HEK293T (cell line): ENCODE measurements around the gene TRANK1.
"Not testable (repeated sequence)": the region's sequence is repeated elsewhere in the genome, so short reads cannot be mapped to it uniquely, and the experiment has no call there.

Source experiments
- CTCF ChIA-PET: fragments of 350-600 bp; formaldehyde crosslinking; extraction: SDS; loops from one replicate; lab custom pipeline; 2021; ENCODE audit warnings: antibody characterized with exemption, inconsistent platforms; lab: Yijun Ruan, JAX
- POLR2A ChIA-PET: fragments of 350-600 bp; formaldehyde crosslinking; extraction: SDS; loops from one replicate; lab custom pipeline; 2020; ENCODE audit warnings: antibody characterized with exemption, inconsistent platforms; lab: Yijun Ruan, JAX
- DNase-seq: peaks from one replicate; pipeline ENCODE4 v3.0.0; 2012; ENCODE audit warnings: mixed read lengths; ENCODE audit errors: extremely low spot score
- ARNT ChIP-seq: fragments of 450-650 bp; IDR thresholded peaks from 2 replicates; pipeline ENCODE4 v1.6.1; 2017; ENCODE audit warnings: mild to moderate bottlenecking
- BHLHE40 ChIP-seq: fragments of 450-650 bp; IDR thresholded peaks from 2 replicates; pipeline ENCODE4 v1.6.1; 2016; ENCODE audit warnings: mild to moderate bottlenecking, moderate library complexity, borderline replicate concordance
- CTBP1 ChIP-seq: fragments of 450-650 bp; IDR thresholded peaks from 2 replicates; pipeline ENCODE4 v1.6.1; 2016; ENCODE audit warnings: borderline replicate concordance
- ELF4 ChIP-seq: fragments of 450-650 bp; IDR thresholded peaks from 2 replicates; pipeline ENCODE4 v1.6.1; 2017; ENCODE audit warnings: antibody characterized with exemption
- FOXA1 ChIP-seq: fragments of 450-650 bp; IDR thresholded peaks from 2 replicates; pipeline ENCODE4 v1.6.1; 2016; ENCODE audit warnings: mild to moderate bottlenecking
- FOXK2 ChIP-seq: fragments of 450-650 bp; IDR thresholded peaks from 2 replicates; pipeline ENCODE4 v1.6.1; 2016; ENCODE audit warnings: mild to moderate bottlenecking
- FOXM1 ChIP-seq: fragments of 450-650 bp; IDR thresholded peaks from 2 replicates; pipeline ENCODE4 v1.6.1; 2017; ENCODE audit warnings: mild to moderate bottlenecking, borderline replicate concordance
- HDGF ChIP-seq: fragments of 450-650 bp; IDR thresholded peaks from 2 replicates; pipeline ENCODE4 v1.6.1; 2017; ENCODE audit warnings: antibody characterized with exemption, borderline replicate concordance
- L3MBTL2 ChIP-seq: fragments of 450-650 bp; conservative IDR thresholded peaks from 2 replicates; pipeline ENCODE4 v1.6.1; 2016; ENCODE audit warnings: mild to moderate bottlenecking
- LEF1 ChIP-seq: fragments of 450-650 bp; IDR thresholded peaks from 2 replicates; pipeline ENCODE4 v1.6.1; 2017; ENCODE audit warnings: mild to moderate bottlenecking, borderline replicate concordance
- NFRKB ChIP-seq: fragments of 450-650 bp; IDR thresholded peaks from 2 replicates; pipeline ENCODE4 v1.6.1; 2016; ENCODE audit warnings: mild to moderate bottlenecking, moderate library complexity
- SP1 ChIP-seq: fragments of 450-650 bp; IDR thresholded peaks from 2 replicates; pipeline ENCODE4 v1.6.1; 2017
- SUZ12 ChIP-seq: fragments of 450-650 bp; IDR thresholded peaks from 2 replicates; pipeline ENCODE4 v1.6.1; 2016; ENCODE audit warnings: mild to moderate bottlenecking
- TARDBP ChIP-seq: fragments of 450-650 bp; IDR thresholded peaks from 2 replicates; pipeline ENCODE4 v1.6.1; 2016
- ZNF384 ChIP-seq: fragments of 450-650 bp; IDR thresholded peaks from 2 replicates; pipeline ENCODE4 v1.6.1; 2016
- TF ChIP-seq, protein P1 (sequence below): fragments of 450-650 bp; IDR thresholded peaks from 2 replicates; pipeline ENCODE4 v1.6.1; 2016

TRANK1 gene

DNA sequence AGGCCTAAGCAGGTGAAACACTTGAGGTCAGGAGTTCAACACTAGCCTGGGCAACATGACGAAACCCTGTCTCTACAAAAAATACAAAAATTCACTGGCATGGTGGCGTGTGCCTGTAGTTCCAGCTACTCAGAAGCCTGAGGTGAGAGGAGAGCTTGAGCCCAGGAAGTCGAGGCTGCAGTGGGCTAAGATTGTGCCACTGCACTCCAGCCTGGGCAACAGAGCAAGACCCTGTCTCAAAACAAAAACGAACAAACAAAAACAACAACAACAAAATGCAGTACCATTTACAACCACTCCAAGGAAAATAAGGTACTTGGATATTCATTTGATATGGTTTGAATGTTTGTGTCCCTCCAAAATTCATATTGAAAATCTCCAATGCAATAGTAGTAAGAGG, 15.6 kb upstream of the TRANK1 start:
- DNase-seq, result no peak
- ChIA-PET POLR2A (interaction anchor here (1.4 kb wide), 1 partner anchor 33 kb away, joined by 3 read pairs; the partner anchor contains the start of genes EPM2AIP1 and MLH1), CTCF (no interaction called here)
- TF ChIP-seq NFRKB, result no peak
- TF ChIP-seq FOXA1, result no peak
- no peak for TF ChIP-seq LEF1
- no peak for TF ChIP-seq FOXK2
- no peak for TF ChIP-seq HDGF
- TF ChIP-seq FOXM1, result no peak
- TF ChIP-seq ARNT, result no peak
- no peak for TF ChIP-seq TARDBP

DNA sequence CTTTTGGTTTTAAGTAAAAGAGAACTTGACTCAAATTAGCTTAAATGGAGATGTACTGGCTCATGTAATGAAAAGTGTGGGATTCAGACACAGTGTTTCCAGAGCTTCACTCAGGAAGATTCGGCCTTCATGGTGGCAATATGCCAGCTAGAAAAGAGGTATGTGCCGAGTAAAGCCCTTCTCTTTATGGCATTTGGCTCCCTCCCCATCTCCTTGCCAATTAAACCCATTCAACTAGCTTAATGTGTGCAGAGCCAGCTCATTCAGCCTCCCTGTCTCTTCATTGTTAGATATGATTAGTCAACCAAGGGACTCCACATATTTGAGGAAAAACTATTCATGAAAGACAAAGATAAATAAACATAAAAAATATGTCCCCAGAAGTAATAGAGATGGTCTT, 15.0 kb upstream of the TRANK1 start:
- ChIA-PET CTCF (interaction anchor here (0.6 kb wide), 1 partner anchor 511 kb away, joined by 3 read pairs; no protein-coding TSS in a partner anchor), POLR2A (interaction anchor here (1.4 kb wide), 1 partner anchor 33 kb away, joined by 3 read pairs; the partner anchor contains the start of genes EPM2AIP1 and MLH1)
- DNase-seq, result no peak
- TF ChIP-seq ELF4, result no peak
- TF ChIP-seq FOXM1, result no peak
- no peak for TF ChIP-seq FOXK2
- TF ChIP-seq SUZ12, result no peak
- TF ChIP-seq CTBP1, result no peak
- no peak for TF ChIP-seq SP1
- no peak for TF ChIP-seq BHLHE40
- TF ChIP-seq FOXA1, result no peak
- TF ChIP-seq L3MBTL2, result no peak
- TF ChIP-seq LEF1, result no peak
- no peak for TF ChIP-seq ZNF384
- TF ChIP-seq ARNT, result no peak
- TF ChIP-seq, protein P1, sequence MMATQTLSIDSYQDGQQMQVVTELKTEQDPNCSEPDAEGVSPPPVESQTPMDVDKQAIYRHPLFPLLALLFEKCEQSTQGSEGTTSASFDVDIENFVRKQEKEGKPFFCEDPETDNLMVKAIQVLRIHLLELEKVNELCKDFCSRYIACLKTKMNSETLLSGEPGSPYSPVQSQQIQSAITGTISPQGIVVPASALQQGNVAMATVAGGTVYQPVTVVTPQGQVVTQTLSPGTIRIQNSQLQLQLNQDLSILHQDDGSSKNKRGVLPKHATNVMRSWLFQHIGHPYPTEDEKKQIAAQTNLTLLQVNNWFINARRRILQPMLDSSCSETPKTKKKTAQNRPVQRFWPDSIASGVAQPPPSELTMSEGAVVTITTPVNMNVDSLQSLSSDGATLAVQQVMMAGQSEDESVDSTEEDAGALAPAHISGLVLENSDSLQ, result no peak
- no peak for TF ChIP-seq NFRKB
- TF ChIP-seq HDGF, result no peak
- TF ChIP-seq TARDBP, result no peak

DNA sequence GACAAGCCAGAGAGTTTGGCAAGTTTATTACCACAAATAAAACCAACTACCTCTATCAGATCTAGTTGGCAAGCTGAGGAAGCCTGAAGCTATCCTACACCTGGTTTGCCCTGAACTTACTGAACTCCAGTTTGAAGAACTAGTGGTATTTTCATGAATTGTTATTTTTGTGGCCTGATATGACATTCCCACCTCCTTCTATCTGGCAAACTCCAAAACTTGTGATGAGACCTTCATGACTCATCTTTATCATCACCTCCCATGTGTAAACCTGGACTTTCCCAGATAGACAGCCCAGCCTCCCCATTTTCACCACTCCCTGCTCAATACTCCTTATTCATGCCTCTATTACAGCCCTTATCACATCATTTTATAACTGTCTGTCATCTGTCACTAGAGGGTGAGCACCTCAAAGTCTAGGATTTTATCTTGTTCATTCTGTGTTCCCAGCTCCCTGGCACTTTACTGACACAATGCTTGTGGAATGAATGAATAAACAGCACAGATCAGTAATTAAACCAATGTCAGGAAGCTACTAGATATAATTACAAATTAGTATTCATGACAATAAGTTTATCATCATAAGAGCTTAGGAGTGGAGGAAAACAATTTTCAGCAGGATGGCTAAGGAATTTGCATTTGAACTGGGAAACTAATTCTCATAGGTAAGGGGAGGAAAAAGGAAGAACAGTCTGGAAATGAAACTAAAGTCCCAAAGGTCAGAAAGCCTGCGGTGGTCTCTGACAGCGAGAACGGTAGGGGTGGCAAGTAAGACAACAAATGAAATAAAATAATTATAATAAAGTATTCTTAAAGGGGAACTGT, 13.2 kb upstream of the TRANK1 start:
- TF ChIP-seq SUZ12 (no peak), HDGF (no peak), BHLHE40 (no peak), FOXM1 (no peak), ELF4 (no peak), LEF1 (no peak), TARDBP (no peak), SP1 (no peak), CTBP1 (no peak)
- TF ChIP-seq, protein P1, result no peak
- CTCF ChIA-PET, result interaction anchor here (0.6 to 2.6 kb wide), 17 partner anchors 11 to 1004 kb away, joined by 3 to 13 read pairs (median 4); no protein-coding TSS in a partner anchor
- POLR2A ChIA-PET, result no interaction called here
- no peak for DNase-seq

DNA sequence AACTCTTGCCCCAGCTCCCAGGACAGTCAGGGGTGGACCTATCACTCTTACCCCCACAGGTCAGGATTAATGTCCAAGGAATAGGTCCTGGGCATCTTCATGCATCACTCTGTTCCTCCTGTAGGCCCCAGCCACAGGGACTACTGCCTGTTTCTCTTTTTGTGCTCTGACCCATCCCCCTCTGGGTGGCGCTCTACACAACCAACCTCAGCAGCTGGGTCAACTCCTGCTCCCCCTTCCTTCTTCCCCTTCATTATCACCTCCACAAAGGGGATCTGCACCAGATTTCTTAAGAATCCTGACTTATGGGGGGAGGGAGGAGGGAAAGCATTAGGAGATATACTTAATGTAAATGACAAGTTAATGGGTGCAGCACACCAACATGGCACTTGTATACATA, 12.2 kb upstream of the TRANK1 start:
- ChIA-PET CTCF (interaction anchor here (0.6 to 2.6 kb wide), 4 partner anchors 12 to 1005 kb away, joined by 3 to 13 read pairs (median 6); no protein-coding TSS in a partner anchor), POLR2A (no interaction called here)
- no peak for DNase-seq
- TF ChIP-seq TARDBP (no peak), ZNF384 (no peak), ARNT (no peak), ELF4 (no peak), L3MBTL2 (no peak), NFRKB (no peak), LEF1 (no peak), HDGF (no peak), CTBP1 (no peak), SUZ12 (no peak), FOXA1 (no peak), FOXK2 (no peak)
- TF ChIP-seq, protein P1, result no peak

DNA sequence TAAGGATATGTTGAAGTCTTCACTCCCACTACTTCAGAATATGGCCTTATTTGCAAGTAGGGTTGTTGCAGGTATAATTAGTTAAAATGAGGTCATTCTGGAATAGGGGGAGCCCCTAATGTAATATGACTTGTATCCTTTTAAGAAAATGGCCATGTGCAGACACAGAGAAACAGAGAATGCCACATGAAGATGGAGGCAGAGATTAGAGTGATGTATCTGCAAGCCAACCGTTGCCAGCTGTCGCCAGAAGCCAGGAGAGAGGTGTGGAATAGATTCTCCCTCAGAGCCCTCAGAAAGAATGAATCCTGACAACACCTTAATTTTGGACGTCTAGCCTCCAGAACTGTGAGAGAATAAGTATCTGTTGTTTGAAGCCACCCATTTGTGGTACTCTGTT, 11.3 kb upstream of the TRANK1 start:
- POLR2A ChIA-PET, result no interaction called here
- DNase-seq, result no peak
- CTCF ChIA-PET, result no interaction called here
- TF ChIP-seq LEF1, result no peak
- no peak for TF ChIP-seq CTBP1
- no peak for TF ChIP-seq L3MBTL2
- no peak for TF ChIP-seq TARDBP
- no peak for TF ChIP-seq NFRKB
- TF ChIP-seq SUZ12, result no peak
- TF ChIP-seq SP1, result no peak
- no peak for TF ChIP-seq ZNF384
- no peak for TF ChIP-seq FOXK2
- TF ChIP-seq HDGF, result no peak

DNA sequence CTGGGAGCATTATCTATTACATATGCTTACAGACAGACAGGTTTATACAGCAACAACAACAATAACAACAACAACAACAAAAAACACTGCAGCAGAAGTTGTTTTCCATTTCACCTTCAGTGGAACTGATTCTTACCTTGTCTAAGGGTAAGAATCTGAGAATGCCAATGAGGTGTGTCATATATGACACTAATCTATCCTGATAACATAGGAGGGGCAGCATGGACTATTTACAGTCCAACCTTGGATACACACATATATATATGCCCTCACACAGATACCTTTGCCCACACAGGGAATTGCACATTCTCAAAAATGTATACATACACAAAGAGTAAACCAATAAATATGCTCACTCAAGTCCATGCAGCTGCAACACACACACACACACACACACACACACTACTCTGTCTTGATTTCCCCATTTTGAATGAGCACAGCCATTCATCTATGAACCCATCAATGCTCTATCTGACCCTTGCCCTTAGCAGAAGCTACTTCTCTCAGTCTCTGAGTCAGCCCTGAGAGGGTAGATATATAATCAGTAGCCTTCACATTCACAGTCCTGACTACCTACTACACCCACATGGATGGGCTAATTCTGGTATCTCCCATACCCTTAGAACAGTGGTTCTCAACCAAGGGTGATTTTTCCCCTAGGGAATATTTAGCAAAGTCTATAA, 9.7 kb upstream of the TRANK1 start:
- TF ChIP-seq FOXA1 (no peak), ELF4 (no peak), SP1 (no peak), CTBP1 (no peak)
- DNase-seq, result no peak
- CTCF ChIA-PET, result no interaction called here
- POLR2A ChIA-PET, result no interaction called here

DNA sequence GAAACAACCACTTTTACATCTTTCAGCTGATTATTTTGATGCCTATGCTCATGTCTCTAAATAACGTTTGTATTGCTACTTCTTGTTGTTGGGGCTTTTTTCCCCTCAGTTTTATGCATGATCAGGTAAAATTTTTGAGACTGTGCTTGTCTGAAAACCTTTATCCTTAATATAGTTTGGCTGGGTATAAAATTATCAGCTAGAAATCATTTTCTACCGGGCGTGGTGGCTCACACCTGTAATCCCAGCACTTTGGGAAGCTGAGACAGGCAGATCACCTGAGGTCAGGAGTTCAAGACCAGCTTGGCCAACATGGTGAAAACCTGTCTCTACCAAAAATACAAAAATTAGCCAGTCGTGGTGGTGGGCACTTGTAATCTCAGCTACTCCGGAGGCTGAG, 3.0 kb upstream of the TRANK1 start:
- DNase-seq, POLR2A ChIA-PET, CTCF ChIA-PET: not testable (repeated sequence)
